Measurements from ENCODE around the gene NME7. TPM values are rescaled to one million over a fixed set of nuclear protein-coding genes. Genes with fewer than 3 reads are reported as not detected.
"Not testable (repeated sequence)": the region's sequence is repeated elsewhere in the genome, so short reads cannot be mapped to it uniquely, and the experiment has no call there.

The NME7 gene
- total RNA-seq: 11.5 and 15.0 TPM in 2 replicates

- DNase-seq (ENCODE audit: low read depth in 2 of 2): peak; percentile 91 to 98
These were observed at the start of gene NME7, which contains the start of gene BLZF1 for GRCh38 chr1:169367686-169368405. NME7 (minus strand) TSS chr1:169367797; CDS start chr1:169367710, 87 bp downstream. BLZF1 (plus strand) TSS chr1:169368195; CDS start chr1:169369523, 1,328 bp downstream.

- no peak for DNase-seq (ENCODE audit: low read depth in 2 of 2)
These were observed 47.4 kb upstream of the NME7 start for GRCh38 chr1:169414952-169415351.

GRCh38 chr1:169408340-169408739, 40.7 kb upstream of the NME7 start:
- DNase-seq (ENCODE audit: low read depth in 2 of 2): not testable (repeated sequence)

- not testable (repeated sequence) for DNase-seq (ENCODE audit: low read depth in 2 of 2)
These were observed 35.0 kb upstream of the NME7 start for GRCh38 chr1:169402578-169402977.

GRCh38 chr1:169395955-169396354, 28.4 kb upstream of the NME7 start:
- no peak for DNase-seq (ENCODE audit: low read depth in 2 of 2)

- DNase-seq (ENCODE audit: low read depth in 2 of 2): no peak
These were observed 24.8 kb upstream of the NME7 start for GRCh38 chr1:169392406-169392805.

GRCh38 chr1:169390303-169390702, 22.7 kb upstream of the NME7 start:
- DNase-seq (ENCODE audit: low read depth in 2 of 2): no peak

- no peak for DNase-seq (ENCODE audit: low read depth in 2 of 2)
These were observed 19.8 kb upstream of the NME7 start for GRCh38 chr1:169387399-169387798.

- no peak for DNase-seq (ENCODE audit: low read depth in 2 of 2)
These were observed 15.9 kb upstream of the NME7 start for GRCh38 chr1:169383449-169383848.

- no peak for DNase-seq (ENCODE audit: low read depth in 2 of 2)
These were observed 13.6 kb upstream of the NME7 start for GRCh38 chr1:169381162-169381561.

- no peak for DNase-seq (ENCODE audit: low read depth in 2 of 2)
These were observed 3.8 kb upstream of the NME7 start for GRCh38 chr1:169371404-169371803.

GRCh38 chr1:169368406-169368769, 791 bp upstream of the NME7 start:
- DNase-seq (ENCODE audit: low read depth in 2 of 2): peak; percentile 5 to 32

GRCh38 chr1:169367096-169367685, 406 bp downstream of the NME7 start:
- no peak for DNase-seq (ENCODE audit: low read depth in 2 of 2)

- no peak for DNase-seq (ENCODE audit: low read depth in 2 of 2)
These were observed 2.6 kb downstream of the NME7 start for GRCh38 chr1:169364948-169365347.

GRCh38 chr1:169363046-169363730, 4.4 kb downstream of the NME7 start:
- DNase-seq (ENCODE audit: low read depth in 2 of 2): peak in 1 of 2 donors; percentile 45

GRCh38 chr1:169361281-169361680, 6.3 kb downstream of the NME7 start:
- no peak for DNase-seq (ENCODE audit: low read depth in 2 of 2)

GRCh38 chr1:169360415-169360814, 7.2 kb downstream of the NME7 start:
- DNase-seq (ENCODE audit: low read depth in 2 of 2): no peak

- peak; percentile 62 to 66 for DNase-seq (ENCODE audit: low read depth in 2 of 2)
These were observed 19.1 kb downstream of the NME7 start for GRCh38 chr1:169348383-169349036.

- DNase-seq (ENCODE audit: low read depth in 2 of 2): no peak
These were observed 19.8 kb downstream of the NME7 start for GRCh38 chr1:169347688-169348382.

- DNase-seq (ENCODE audit: low read depth in 2 of 2): no peak
These were observed 21.5 kb downstream of the NME7 start for GRCh38 chr1:169346036-169346589.

- no peak for DNase-seq (ENCODE audit: low read depth in 2 of 2)
These were observed 22.1 kb downstream of the NME7 start for GRCh38 chr1:169345511-169345910.
